NCI-H2196 (cell line): ENCODE results near the gene PECR.

Experiments used
- DNase-seq: peaks from one replicate; lab custom pipeline; 2025; ENCODE audit not compliant: unreplicated experiment; lab: John Stamatoyannopoulos, UW

PECR gene

DNA sequence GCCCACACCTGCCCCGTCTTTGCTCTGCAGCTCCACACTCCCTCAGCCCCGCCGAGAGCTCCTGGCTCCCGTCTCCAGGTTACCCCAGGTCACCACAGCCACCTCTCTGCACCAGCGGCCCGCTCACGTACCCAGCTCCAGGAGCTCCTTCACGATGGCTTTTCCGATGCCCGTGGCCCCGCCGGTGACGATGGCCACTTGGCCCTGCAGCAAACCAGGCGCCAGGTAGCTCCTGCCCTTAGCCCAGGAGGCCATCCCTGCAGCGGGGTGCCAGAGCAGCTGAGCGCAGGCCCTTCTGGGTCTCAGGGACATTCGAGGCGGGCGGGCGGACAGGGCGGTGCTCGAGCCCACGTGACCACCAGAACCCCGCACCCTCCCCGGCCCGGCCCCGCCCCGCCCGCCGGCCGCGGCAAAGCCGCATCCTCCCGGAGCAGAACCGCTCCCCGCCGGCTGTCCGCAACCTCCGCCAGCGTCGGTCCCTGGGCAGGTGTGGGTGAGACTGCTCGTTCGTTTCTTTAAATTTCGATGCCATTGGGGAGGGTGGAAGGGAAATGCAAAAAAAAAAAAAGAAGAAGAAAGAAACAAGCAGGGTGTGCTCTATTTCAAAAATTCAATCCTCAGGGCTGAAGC is at the start of gene PECR, which contains the start of gene TMEM169:
TSS of gene PECR (minus strand) at position 323 of the 630 bp plus-strand sequence. CDS start at position 255, 68 bp downstream.
TSS of gene TMEM169 (plus strand) at position 433 of the 630 bp plus-strand sequence. CDS start 14,045 bp downstream, outside the sequence.
- DNase-seq, result peak; percentile 73

DNA sequence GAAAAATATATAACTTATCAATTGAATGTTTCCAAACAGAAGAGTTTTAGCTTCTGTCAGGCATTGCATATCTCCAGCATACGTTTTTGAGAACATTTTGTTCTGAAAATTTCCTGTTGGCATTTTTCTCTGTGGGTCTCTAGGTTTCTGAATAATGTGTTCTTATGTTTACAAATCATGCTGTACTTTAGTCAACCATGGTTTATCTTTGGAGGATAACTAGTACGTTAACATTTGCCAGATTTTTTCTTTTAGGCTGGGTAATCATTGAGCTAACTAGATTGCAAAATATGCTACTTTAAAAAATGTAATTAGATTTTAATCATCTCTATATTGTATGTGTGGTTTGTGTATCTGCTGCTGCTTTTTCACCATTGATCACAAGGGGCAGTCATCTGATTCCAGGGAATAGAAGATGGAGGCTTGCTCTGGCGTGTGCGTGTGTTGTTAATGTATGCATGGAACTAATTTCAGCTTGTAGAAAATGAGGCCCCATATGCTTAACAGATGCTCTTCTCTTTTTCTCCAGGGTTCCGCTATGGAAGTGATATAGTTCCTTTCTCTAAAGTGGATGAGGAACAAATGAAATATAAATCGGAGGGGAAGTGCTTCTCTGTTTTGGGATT is 48.9 kb upstream of the PECR start:
- no peak for DNase-seq

DNA sequence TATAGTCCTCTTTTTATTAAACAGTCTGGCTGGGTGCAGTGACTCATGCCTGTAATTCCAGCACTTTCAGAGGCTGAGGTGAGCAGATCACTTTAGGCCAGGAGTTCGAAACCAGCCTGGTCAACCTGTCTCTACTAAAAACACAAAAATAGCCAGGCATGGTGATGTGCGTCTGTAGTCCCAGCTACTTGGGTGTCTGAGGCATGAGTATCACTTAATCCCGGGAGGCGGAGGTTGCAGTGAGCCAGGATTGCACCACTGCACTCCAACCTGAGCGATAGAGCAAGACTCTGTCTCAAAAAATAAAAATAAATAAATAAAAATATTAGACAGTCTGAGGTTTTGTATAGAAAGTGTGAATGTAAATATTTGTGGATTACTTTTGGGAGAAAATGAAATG is 45.3 kb upstream of the PECR start:
- no peak for DNase-seq

DNA sequence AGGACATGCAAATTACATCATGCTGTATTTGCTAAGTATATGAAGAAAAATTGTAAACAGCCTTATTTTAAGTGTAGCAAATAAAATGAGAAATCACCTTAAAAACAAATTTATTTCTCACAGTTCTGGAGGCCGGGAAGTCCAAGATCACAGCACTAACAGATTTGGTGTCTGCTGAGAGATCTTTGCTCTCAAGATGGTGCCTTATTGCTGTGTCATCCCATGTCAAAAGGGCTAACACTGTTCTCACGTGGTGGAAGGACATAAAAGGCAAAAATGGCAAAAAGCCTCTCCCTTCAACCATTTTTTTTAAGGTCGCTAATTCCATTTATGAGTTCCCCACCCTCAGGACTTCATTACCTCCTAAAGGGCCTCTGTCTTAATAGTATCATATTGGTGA is 39.6 kb upstream of the PECR start:
- no peak for DNase-seq

GRCh38 chr2:216119986-216120385 is 38.4 kb upstream of the PECR start:
- no peak for DNase-seq

DNA sequence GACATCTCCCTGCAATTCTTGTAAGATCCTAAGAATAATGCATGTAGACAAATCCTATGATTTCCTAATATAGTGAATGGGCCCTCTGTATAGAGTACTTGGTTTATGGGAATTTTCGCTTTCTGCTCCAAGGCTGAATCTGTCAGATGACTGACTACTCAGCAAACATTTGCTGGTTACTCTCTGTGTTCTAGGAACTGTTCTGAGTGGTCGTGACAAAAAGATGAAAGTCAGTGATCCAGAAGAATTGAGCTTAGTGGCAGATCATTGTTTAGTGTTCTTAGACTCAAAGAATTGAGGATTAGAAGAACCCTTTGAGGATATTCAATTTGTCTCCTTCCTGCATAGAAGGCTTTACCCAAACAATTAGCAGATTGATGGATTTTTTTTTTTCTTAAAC is 37.5 kb upstream of the PECR start:
- DNase-seq, result no peak

GRCh38 chr2:216118474-216118873 is 36.9 kb upstream of the PECR start:
- DNase-seq, result no peak

- no peak for DNase-seq
Measured at GRCh38 chr2:216117561-216118340, 36.1 kb upstream of the PECR start.

DNA sequence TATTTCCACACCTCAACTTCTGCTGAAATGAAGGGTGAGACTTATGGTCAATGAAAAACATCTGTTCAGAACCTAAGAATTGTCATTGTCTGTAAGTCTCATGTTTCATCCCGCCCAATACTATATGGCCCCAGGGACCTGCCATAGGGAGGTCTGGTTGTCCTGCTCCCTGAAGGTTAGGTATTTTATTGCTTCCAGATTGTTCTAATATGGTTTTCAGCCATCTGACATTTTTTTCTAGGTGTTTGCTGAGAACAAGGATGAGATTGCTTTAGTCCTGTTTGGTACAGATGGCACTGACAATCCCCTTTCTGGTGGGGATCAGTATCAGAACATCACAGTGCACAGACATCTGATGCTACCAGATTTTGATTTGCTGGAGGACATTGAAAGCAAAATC is 34.8 kb upstream of the PECR start:
- DNase-seq, result no peak

DNA sequence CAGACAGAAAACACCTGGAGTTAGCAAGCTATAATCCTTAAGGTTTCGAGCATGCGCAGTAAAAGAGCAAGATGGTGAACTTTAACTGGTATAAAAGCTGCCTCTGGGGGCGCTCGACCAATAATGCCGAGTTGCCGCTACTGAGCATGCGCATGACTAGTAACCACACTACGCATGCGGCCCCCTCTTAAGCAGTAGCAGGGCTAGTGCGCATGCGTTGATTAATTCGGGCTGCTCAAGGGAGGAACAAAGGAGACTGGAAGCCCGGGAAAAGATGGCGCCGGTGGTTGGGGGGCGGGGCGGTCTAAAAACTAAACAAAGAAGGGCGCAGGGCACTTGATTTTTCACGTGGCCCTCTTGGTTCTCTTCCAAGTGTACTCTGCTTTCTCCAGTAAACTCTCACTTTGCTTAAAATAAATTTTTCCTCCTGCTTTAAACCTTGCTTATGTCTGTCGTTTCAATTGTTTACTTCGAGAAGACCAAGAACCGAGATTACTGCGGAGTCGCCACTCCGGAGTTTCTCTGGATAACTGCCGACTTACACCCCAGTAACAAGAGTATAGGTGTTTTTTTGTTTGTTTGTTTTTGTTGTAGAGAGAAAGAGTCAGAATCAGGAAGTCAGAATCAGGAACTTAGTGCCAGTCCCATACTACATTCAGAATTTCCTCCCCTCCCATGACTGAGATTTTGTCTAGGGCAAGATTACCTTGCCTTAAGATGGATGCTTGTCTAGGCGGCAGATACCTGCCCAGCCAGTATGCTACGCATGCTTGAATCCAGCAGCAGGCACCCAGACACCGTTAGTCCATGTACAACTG is 33.3 kb upstream of the PECR start:
- peak; percentile 98 for DNase-seq

GRCh38 chr2:216114382-216114713 is 32.7 kb upstream of the PECR start:
- no peak for DNase-seq

- DNase-seq, result no peak
Measured at GRCh38 chr2:216113572-216113971, 32.0 kb upstream of the PECR start.

DNA sequence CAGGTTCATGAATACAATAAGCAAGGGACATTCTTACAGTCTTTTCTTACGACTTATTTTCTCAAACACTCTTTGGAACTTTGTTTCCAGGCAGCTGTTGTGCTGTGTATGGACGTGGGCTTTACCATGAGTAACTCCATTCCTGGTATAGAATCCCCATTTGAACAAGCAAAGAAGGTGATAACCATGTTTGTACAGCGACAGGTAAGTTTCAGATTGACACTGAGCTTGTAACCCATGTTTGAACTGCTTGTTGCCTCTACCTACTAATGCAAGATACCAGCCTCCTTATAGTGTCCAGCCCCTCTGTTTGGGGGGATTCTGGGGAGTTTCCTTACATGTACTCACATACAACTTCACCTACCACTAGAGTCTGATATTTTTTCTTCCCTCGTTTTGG is 31.3 kb upstream of the PECR start:
- no peak for DNase-seq

DNA sequence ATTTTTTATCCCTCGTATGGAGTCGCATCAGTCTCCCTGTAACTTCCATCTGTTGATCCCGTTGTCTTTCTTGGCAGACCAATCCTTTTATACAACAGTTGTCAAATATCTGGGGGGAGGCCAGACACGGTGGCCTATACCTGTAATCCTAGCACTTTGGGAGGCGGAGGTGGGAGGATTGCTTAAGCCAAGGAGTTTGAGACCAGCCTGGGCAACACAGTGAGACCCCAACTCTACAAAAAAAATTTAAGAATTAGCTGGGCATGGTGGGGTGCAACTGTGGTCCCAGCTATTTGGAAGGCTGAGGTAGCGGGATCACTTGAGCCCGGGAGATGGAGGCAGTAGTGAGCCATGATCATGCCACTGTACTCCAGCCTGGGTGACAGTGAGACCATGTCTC is 29.5 kb upstream of the PECR start:
- DNase-seq, result no peak

DNA sequence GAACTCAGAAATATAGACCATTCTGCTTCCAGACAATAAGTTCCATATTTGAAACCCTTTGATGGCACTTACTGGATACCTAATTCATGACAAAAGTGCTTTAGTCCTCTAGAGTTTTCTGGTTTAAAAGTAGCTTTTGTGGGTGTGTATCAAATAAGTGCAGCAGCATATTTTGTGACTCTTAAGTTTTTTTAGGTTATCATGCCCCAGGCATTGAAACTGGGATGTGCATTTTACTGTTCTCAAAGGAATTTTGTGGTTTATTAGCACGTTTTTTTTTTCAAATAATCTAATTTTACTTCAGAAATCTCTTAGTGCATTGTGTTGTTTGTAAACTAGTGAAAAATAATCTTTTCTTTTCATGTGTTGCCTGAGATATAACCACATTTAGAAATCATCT is 29.0 kb upstream of the PECR start:
- no peak for DNase-seq

GRCh38 chr2:216109962-216110614 is 28.5 kb upstream of the PECR start:
- no peak for DNase-seq

- peak; percentile 99 for DNase-seq
Measured at GRCh38 chr2:216108967-216109921, 27.6 kb upstream of the PECR start, which contains the start of gene XRCC5. TSS of gene XRCC5 (plus strand) at chr2:216109348. CDS start at chr2:216109437, 89 bp downstream.

DNA sequence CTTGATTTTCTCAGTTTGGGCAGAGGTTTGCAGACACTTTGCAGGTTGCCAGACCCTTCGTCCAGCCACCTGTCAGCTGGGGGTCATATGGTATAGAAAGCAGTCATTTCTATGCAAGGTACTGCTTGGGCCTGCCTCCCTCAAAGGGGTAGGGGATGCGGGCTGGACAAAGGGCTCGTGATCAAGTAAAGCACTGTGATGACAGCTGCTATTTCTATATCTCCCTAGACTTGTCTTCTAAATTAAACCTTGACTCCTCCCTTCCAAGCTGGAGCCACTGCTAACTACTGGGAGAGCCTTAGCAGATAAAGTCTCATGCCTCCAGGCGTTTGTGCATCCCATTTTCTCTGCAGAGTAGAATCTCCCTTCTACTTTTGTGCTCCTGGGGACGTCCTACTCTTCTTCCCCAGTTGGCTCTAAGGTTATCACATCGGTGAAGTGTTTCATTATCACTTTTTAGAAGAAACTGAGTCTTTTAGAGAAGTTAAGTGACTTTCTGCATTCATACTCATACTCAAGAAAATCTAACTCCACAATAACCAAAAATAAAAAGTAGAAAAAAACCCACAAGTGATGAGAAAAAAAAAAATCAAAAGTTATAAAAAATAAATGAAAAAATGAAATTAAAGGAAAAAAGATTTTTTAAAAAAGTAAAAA is 26.8 kb upstream of the PECR start:
- no peak for DNase-seq

DNA sequence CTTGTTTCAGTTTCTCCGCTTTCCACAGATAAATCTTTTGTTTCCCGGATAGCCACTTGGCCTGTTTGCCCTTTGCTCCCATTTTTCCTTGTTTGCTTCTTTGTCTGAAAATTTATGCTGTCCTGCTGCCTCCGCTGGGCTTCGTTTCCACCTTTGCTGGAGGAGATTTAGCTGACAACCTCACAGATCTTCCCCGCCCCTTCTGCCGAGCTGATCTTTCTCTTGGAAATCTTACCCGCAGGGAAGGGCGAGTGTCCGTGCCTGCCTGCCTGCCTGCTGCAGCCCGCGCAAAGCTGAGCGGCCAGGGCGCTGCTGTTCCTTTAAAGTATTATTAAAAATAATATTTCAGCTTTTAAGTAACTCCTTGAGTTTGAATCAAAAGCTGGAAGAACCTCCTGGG is 26.2 kb upstream of the PECR start:
- DNase-seq, result no peak
